Measurements from ENCODE around the gene EXOC1. TPM values are rescaled to one million over a fixed set of nuclear protein-coding genes. Genes with fewer than 3 reads are reported as not detected.
"Not testable (repeated sequence)": the region's sequence is repeated elsewhere in the genome, so short reads cannot be mapped to it uniquely, and the experiment has no call there.

Gene EXOC1
- total RNA-seq, 1 donor from 2014 or later = 51.3 TPM

DNA sequence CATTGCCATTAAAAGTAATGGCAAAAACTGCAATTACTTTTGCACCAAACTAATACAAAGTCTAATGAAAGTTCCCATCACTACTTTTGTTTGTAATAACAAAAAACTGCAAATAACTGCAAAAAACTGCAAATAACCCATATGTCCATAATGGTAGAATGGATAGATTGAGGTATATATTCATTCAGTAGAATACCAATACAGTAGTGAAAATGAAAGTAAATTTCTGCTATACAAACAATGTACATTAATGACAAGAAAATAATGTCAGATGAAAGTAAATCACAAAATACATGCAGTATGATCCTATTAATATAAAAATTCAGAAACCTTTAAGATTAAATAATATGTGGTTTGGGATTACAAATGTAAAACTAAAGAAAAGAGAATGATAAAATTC, 54.0 kb downstream of the EXOC1 start:
- DNase-seq (ENCODE audit: low spot score) = no peak

DNA sequence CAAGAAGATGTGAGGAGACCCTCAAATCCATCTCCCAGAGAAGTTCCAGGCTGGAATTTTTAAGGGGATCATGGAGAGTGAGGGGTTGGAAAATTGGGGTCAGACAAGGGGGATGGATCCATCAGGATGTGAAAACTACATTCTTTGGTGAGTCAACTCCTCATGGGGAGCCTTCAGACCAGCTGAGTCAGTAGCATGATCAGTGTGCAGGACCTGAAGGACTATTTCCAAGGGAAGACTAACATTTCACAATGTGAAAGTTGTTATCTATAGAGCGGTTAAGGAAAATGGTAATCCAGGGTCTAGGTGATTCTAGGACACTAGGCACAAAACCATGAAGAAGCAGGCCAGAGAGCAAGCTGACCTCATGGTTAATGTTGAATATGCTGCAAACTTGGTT, 56.7 kb downstream of the EXOC1 start:
- DNase-seq (ENCODE audit: low spot score) = no peak

DNA sequence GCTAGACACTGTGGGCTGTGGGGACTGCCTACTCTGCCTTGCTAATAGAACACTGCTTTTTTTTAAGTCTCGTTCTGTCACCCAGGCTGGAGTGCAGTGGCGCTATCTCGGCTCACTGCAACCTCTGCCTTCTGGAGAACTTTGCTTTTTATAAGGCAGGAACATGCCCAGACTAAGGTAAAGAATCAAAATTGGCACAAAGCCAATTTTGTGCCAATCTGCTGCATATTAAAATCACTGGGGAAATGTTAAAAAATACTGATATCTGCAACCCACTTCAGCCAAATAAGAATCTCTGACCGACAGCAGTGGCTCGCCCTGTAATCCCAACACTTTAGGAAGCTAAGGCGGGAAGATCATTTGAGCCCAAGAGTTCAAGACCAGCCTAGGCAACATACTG, 58.8 kb downstream of the EXOC1 start:
- DNase-seq (ENCODE audit: low spot score) = no peak

DNA sequence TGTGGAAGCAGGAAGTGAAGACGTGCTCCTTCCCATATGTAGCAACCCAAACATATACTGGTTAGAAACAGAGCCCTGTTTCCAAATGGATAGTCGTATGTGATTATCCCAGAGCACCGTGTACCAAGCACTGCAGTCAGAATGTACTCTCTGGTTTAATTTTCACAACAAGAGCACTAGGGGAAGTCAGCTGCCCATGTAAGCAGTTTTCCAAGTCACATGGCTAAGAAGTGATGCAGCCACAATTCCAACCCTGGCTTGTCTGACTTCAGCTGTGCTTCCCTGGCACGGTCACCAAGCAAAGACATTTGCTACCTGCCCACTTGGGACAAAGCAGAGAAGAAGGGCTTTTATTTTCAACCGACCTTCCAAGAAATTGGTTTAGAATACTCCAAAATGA, 67.1 kb downstream of the EXOC1 start:
- DNase-seq (ENCODE audit: low spot score) = no peak

DNA sequence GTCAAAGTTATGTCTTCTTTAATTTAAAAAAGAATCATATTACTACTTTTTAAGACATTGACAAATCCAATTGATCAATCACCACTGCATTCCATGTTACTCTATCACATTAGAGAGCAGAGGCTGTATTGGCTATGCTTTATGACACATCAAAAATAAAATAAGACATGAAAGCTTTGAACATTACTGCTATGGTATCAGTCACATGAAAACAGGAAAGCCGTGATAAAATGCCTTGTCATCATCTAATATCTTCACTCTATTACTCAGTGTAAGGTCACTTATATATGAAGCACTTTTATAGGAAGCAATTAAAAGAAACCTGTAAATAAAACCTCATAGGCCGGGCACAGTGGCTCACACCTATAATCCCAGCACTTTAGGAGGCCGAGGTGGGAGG, 67.6 kb downstream of the EXOC1 start:
- DNase-seq (ENCODE audit: low spot score) = no peak

DNA sequence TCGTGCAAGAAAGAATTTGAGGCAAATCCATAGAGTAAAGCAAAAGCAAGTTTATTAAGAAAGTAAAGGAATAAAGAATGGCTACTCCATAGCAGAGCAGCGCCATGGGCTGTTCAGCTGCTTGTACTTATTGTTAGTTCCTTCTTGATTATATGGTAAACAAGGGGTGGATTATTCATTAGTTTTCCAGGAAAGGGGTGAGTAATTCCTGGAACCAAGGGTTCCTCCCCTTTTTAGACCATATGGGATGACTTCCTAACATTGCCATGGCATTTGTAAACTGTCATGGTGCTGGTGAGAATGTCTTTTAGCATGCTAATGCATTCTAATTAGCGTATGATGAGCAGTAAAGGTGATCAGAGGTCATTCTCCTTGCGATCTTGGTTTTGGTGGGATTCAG, 71.8 kb downstream of the EXOC1 start:
- no peak for DNase-seq (ENCODE audit: low spot score)

DNA sequence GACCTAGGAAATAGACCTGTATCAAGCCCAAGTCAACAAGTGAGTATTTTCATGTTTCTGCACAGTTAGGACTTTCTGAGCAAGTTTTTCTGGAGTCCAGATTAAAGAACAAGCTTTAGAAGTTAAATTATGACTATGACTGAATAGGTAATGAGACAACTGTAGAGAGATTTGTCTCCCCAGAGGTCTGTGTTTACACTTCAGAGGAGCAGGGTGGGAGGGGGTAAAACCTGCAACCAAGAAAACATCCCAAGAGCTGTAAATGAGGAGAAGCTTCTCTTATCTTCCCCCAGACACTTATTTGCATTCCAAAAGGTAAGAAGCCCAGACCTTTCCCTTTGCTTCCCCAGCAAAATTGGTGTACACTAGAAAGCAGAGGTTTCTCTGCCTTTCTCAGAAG, 73.2 kb downstream of the EXOC1 start:
- DNase-seq (ENCODE audit: low spot score) = no peak

DNA sequence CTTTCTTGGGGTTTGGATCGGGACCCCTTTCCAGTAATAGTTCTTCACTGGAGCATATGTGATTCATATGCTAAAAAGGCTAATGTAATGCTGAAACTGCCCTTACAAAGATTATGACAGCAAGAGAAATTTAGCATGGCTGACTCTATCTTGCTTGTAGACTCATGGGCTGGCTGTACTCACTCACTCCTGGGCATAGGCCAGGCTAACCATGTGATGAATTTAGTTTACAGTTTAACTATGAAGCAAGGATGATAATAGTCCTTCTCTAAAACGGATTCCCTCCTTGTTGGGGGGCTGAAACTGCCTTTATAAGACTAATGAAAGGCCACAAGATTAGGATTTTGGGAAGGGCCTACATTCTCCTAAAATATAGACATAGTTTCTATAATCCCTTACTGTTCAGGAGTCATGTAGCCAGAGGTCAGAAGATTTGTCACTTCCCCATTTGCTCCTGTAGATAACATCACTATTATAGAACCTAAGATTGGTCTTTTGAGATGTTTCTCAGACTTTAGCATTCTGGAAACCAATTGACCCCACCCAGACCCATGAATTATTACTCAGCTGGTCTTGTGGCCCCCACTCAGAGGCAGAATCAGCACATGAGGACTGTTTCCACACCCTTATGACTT, 74.5 kb downstream of the EXOC1 start:
- no peak for DNase-seq (ENCODE audit: low spot score)

DNA sequence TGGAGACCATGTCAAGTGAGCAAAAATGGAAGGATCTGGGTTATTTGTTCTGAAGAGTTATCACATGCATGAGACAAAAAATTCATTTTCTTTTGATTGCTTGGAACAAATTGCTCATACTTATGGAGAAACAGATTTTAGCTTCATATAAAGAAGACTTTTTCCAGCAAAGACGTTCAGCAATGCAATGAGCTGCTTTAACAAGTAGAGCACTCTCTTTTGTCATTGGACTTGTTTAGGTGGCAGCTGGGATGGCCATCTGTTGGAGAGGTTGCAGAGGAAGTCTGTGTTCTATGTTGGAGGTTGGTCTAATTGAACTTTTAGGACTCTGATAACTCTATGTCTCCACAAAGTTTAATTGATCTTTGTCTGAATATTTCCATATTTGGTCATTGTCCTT, 75.4 kb downstream of the EXOC1 start:
- no peak for DNase-seq (ENCODE audit: low spot score)

DNA sequence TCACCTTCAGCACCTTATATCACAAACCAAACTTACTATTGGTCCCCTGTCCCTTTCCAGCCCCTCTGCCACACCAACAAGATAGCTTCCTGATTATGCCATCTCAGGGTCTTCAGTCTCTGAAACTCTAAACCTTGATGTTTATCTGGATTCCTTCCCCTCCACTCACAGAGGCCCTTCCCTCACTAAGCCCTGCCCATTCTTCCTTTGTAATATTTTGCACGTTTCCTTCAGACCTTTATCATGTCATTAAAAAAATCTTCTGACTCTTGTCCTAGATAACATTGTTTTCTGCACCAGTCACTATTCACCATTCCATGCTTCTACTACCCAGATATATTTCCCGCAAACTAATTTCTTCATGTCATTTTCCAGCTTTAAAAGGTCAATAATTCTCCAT, 77.6 kb downstream of the EXOC1 start:
- no peak for DNase-seq (ENCODE audit: low spot score)

DNA sequence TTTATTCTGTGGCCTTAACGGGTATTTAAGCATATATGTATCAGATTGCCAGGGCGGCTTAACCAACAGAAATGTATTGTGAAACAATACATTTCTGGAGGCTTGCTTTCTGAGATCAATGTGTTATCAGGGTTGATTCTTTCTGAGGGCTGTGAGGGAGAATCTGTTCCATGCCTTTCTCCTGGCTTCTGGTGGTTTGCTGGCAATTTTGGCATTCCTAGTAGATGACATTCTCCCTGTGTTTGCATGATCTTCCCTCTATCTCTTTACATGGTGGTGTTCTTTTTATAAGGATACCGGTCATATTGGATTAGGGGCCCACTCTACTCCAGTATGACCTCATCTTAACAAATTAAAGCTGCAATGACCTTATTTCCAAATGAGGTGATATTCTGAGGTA, 78.4 kb downstream of the EXOC1 start:
- peak; percentile 15 for DNase-seq (ENCODE audit: low spot score)

DNA sequence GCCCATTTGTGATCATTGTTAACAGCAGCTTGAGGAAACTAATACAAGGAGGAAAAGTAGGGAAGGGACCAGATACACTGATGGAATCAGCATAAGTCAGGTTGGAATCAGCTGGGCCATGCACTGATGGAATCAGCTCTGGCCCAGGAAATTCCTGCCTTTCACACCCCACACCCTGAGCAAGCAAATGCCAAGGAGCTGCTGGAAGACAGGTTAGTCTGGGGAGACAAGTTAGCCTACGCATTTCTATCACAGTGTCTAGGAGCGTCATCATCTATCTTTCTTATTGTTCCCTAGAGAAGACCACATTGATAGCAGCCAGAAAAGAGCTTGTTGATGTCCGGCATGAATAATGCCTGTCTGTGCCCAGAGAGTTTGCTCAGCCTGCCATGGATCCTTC, 79.1 kb downstream of the EXOC1 start:
- no peak for DNase-seq (ENCODE audit: low spot score)

DNA sequence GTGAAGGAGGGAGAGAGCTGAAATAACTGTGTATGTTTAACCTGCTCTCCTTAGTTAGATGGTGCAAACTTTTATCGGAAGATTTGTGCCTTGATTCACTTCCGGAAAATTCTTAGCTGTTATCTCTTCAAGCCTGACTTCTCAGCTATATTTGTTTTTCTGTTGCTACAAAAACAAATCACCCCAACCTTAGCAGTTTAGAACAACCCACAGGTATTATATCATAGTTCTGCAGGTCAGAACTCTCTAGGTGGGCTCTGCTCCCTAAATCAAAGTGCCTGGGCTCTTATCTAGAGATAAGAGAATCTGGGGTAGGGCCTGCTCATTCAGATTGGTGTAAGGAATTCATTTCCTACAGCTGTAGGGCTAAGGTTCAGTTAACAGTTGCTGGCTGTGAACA, 80.2 kb downstream of the EXOC1 start:
- no peak for DNase-seq (ENCODE audit: low spot score)

DNA sequence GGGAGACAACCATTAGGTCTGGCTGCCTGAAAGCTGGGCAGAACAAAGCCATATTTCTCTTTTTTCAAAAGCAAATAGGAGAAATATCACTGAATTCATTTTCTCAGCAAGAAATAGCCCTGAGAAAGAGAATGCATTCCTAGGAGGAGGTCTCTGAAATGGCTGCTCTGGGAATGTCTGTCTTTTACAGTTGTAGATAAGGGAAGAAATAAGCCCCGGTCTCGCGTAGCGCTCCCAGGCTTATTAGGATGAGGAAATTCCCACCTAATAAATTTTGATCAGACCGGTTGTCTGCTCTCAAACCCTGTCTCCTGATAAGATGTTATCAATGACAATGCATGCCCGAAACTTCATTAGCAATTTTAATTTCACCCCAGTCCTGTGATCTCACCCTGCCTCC, 82.5 kb downstream of the EXOC1 start:
- not testable (repeated sequence) for DNase-seq (ENCODE audit: low spot score)

DNA sequence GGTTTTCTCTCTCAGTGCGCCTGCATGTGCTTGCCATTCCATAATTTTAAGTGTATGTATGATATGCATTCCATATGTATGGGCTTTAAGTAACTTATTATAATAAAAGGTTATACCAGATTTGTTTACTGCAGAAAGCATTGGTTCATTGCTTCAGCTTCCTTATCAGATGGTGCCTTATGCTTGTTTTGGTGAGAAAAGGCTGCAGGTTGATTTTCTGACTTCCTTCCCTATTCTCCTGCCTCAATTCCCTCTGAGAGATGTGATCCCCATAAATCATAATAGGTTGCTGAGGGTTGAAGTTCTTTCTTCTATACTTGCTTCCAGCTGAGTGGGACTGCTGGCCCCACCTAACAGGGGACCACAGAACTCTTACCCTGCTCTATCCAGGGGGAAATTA, 85.0 kb downstream of the EXOC1 start:
- DNase-seq (ENCODE audit: low spot score) = no peak

DNA sequence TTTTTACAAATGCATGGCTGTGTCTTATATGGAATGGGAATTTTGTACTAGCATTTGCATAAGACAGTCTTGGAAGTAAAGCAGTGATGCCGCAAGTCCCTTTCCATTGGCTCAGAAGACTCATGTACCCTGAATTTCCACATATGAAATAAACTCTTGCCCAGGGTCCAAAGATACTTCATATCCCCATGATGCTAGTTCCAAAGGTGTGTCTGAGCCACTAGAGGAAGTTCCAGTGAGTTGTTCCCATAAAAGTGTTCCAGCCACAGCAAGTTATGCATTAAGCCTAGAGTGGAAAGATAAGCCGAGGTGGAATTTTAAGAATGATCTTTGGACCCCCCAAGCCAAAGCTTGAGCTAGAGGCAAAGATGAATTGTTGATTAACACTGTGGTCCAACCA, 86.0 kb downstream of the EXOC1 start:
- DNase-seq (ENCODE audit: low spot score) = no peak

DNA sequence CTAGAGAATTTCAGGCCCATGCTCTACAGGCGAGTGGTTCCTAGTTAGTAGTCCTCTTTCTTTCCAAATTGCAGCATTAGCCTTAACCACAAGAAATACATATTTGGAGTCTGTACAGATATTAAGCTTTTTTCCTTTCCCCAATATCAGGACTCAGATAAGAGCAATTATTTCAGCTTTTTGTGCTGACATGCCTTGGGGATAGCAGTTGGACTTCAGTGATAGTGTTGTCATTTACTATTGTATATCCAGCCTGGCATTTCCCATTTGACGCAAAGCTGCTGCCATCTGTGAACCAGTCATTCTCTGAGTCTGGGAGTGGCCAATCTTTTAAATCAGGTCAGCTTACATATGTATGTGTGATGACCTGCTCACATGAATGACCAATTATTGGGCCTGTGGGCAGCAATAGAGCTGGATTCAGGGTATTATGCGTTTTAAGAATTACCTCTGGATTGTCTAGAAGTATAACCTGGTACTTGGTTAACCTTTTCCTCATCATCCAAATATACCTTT, 88.5 kb downstream of the EXOC1 start:
- DNase-seq (ENCODE audit: low spot score) = no peak

DNA sequence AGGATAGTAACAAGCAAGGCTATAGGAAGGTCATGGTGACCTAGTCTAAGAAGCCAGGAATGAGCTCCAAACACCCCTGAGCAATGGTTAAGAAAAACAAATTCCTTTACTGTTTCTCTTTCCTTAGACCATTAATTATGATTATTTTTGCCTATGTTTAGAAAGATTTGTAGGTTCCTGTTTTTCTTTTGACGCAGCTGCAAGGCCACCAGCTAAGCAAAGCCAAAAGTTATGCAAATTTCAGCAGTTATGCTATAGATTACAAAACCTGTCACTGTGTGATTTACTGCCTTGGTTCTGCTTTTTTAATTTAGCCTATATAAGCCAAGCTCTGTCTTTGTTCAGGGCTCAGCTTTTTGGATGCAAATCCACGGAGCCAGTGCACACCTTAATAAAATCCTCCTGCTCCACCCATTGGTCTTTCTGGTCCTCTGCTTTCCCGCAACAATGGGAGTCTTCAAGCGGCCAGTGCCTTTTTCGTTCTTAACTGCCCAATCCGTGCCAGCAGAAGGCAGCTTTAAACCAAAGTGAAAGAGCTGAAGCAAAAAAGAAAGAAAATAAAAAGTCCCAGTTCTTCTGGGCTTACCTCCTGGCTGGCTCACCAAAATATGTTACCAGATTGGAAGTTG, 93.9 kb downstream of the EXOC1 start:
- peak; percentile 24 for DNase-seq (ENCODE audit: low spot score)

DNA sequence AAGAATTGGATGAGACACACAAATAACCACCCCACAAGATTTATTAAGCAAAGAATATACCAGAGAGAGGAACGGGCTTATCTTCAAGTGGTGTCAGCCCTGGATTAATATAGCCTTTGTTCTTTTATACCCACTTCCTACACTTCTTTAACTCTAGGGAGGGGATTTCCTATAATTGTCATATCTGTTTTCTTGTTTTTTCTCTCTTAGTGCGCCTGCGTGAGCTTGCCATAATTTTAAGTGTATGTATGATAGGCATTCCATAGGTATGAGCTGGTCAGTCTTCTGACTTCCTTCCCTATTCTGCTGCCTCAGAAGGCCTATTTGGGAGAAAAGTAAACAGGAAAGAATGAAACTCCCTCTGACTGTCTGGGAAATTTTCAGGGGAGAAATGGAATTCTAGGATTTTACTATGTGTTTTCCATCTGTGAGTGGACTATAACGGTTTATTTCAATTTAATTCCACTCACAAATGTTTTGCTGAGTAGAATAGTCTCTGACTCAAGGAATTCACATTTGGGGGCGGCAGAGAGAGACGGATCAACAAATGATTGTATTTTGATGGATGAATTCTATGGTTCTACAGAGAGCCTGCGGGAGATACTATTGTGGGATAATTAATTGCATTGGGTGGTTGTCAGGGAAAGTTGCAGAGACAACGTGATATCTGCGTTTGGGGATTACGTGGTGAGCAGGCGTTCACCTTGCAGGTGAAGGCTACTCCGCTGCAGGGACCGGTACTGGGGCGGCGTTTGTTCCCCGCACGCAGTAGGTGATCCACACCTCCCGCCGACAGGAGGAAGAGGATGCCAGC, 94.7 kb downstream of the EXOC1 start:
- DNase-seq (ENCODE audit: low spot score) = peak; percentile 89

DNA sequence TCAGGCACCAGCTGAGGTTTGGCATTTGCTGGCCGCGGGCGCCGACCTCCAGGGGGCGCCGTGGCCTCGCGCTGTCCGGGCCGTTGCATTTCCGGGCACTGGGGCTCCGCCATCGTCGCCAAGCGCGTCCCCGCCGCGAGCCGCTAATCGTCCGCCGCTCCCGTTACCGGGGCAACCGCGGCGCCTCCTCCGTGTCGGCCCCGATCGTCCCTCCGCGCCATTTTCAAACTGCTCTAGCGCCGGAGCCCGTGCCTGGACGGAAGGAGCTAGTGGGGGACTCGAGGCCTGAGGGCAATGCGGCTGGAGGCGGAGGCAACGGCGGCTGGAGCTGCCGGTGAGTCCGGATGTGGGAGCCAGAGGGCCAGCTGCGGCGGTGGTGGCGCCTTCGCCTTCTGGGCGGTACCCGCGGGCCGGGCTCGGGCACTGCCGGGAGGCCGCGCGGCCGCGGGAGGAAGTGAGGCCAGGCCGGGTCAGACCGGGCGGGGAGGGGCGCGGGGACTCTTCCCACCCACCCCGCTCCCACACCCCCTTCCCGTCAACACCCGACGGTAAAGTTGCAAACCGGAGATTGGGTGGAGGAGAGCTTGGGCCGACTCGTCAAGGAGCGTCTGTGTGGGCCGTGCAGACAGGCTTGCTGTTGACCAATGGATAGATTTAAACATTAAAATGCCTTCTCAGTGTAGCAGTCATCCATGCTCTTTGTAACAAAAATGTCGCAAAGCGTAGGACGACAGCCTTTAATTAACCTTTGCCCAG, 95.5 kb downstream of the EXOC1 start, which contains the start of gene CEP135:
CEP135 (plus strand) TSS at position 220 of the 756 bp plus-strand sequence. CDS start 3,186 bp downstream, outside the sequence.
- peak; percentile 96 for DNase-seq (ENCODE audit: low spot score)

DNA sequence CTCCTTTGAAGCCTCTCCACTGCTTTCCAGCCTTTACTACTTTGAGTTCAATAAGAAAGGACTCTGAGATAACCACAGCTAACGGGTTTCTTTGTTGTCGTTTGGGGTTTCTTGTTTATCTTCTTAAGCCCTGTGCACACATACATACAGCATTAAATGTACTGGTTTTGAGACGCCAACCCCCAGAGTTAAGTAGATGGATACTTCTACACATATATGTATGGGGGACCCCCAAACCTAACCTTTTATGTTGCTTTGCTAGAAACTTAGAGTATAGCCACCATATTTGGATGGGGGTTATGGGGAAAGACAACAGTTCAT, 96.0 kb downstream of the EXOC1 start:
- DNase-seq (ENCODE audit: low spot score) = no peak

All from umbilical cord (tissue), 2 donors.